HG03108 (cell line): Measurements from ENCODE around the gene CYLD.

Source experiments
- ATAC-seq: cut with Tn5 transposase; IDR thresholded peaks from one replicate; pipeline ENCODE4 v1.9.1; 2021; ENCODE audit warnings: moderate library complexity; ENCODE audit not compliant: unreplicated experiment

CYLD gene

GRCh38 chr16:50776037-50776436, 34.2 kb downstream of the CYLD start:
- no peak for ATAC-seq

DNA sequence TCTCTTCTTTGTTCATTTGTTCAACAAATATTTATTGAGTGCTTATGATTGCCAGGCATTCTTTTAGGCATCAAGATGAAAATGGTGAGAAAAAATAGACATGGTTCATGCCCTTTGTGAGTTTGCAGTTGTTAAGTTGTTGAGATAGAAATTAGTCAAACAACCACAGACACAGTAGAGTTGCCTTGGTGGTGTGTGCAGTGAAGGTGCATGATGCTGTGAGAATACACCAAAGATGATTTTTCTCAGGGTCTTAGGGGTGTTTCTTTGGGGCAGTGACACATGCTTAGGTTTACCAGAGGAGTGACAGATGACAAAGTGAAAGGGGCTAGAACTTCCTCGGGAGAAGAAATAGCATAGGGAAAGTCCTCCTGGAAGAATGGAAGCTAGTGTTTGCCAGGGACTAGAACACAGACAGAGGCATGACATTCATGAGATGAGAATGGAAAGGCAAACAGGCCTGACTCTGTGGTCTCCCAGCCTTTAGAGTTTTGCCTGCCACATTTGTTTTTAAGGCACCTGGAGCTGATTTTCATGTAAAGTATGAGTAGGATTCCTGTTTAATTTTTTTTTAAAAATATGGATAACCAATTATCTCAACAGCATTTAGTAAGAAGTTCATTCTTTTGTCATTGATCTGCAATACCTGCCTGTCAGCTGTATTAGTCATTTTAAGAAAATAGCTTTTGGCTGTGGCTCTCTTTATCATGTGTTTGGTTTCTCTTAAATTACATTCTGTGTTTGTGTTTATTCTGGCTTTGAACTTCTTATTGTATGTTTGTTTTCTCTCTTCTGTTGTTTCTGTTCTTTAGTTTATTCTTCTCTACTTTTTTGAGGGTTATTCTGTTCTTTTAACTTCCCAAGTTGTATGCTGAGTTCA, 36.6 kb downstream of the CYLD start:
- ATAC-seq = no peak

DNA sequence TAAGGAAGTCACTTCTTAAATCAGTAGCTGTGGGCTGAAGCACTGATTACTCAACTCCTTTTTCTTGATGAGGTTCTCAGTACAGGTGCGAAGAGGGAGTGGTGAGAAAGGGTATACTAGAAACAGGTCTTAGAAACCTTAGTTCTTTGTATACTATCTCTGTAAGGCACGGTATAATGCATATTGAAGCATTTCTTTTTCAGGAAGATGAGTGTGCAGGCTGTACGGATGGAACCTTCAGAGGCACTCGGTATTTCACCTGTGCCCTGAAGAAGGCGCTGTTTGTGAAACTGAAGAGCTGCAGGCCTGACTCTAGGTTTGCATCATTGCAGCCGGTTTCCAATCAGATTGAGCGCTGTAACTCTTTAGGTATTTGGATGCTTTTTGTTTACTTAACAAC, 39.2 kb downstream of the CYLD start:
- no peak for ATAC-seq

- no peak for ATAC-seq
These were observed 39.6 kb downstream of the CYLD start for GRCh38 chr16:50781518-50781917.

DNA sequence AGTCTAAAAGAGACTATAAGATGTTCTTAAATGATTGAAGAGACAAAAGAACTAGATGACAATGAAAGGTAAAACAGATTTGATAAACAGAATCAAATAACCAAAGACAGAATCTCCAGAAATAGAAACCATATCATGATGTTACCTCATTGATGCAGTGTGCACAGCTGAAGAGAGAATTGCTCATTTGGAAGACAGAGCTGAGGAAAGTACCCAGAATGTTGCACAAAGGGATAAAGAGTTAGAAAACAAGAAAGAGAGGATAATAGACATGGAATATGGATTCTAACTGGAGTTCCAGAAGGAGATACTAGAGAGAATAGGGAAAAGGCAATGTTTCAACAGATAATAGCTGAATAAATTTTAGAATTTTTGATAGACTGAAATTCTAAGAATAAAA, 47.9 kb downstream of the CYLD start:
- ATAC-seq = no peak

DNA sequence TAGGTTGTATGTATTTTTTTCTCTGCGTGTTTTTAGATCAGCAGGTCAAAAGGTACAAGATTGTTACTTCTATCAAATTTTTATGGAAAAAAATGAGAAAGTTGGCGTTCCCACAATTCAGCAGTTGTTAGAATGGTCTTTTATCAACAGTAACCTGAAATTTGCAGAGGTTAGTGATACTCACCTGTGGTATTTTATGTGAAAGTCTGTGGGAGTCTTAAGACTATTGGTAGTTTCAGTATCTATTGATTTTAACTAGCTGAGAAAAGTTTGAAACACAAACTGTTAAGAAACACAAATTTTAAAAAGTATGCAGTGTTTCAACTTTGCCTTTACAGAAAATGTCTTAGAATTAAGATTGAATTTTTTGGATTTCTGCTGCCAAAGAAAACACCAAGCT, 49.6 kb downstream of the CYLD start:
- ATAC-seq = no peak

- no peak for ATAC-seq
These were observed 54.9 kb downstream of the CYLD start for GRCh38 chr16:50796829-50797228.

DNA sequence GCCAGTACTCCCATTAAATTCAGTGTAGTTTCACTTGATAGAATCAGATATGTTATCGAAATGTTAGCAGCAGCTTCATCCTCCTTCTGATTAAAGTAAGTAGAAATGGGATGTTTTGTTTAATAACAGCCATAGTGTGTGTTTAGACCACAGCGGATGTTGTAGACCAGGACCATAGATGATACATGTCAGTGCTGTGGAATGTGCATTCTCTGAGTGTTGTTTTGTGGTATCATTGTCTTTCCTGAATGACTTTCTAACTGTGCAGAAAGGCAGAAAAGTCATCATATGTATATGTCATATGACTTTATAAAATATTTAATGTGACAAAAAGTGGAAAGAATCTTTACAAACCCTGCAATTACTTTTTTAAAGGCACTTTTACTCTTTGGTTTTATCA, 55.6 kb downstream of the CYLD start:
- ATAC-seq = no peak

- ATAC-seq = no peak
These were observed 58.2 kb downstream of the CYLD start for GRCh38 chr16:50800074-50800473.

GRCh38 chr16:50801036-50801435, 59.1 kb downstream of the CYLD start:
- ATAC-seq = no peak

DNA sequence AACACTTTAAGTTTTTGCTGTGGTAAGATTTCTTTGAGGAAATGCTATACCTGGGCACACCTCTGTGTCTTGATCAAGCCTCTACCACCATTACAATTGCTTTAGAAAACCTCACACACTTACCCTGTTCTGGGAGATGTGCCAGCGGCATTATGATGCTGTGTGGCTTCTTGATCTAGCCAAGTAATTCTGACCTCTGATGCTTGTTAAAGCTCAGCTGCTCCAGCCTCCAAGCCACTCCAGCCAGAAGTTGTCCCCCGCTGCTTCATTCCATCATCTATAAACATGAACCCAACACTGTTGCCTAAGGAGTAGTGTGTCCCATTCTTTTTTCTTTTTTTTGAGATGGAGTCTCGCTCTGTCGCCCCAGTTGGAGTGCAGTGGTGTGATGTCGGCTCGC, 60.1 kb downstream of the CYLD start:
- no peak for ATAC-seq

- ATAC-seq = no peak
These were observed 61.1 kb downstream of the CYLD start for GRCh38 chr16:50802961-50803360.

DNA sequence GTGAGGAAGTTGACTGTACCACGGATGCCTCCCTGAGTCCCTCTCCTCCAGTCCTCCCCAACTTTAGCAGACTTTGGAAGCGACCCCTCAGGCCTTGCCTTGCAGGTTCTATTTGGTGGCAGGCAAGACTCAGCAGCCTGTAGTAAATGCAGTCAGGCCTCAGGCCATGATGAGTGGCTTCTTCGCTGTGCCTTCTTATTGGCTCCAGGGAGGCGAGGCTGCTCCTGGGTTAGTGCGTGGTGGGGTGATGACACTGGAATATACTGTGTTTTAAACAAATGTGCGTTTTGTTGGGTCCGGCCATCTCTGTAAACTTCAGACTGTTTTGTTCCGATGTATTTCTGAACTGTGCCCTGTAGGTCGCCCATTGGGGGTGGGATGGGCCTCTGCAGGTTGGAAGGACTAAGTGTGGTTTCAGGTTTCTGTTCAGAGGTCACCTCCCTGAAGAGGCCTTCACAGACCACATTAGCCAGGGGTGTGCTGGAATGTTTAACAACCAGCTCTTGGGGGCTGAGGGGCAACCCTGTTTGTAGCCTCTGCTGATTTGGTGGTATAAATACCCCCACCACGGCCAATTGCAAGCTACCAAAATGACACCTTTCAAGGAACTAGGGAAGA, 62.5 kb downstream of the CYLD start:
- ATAC-seq = no peak

DNA sequence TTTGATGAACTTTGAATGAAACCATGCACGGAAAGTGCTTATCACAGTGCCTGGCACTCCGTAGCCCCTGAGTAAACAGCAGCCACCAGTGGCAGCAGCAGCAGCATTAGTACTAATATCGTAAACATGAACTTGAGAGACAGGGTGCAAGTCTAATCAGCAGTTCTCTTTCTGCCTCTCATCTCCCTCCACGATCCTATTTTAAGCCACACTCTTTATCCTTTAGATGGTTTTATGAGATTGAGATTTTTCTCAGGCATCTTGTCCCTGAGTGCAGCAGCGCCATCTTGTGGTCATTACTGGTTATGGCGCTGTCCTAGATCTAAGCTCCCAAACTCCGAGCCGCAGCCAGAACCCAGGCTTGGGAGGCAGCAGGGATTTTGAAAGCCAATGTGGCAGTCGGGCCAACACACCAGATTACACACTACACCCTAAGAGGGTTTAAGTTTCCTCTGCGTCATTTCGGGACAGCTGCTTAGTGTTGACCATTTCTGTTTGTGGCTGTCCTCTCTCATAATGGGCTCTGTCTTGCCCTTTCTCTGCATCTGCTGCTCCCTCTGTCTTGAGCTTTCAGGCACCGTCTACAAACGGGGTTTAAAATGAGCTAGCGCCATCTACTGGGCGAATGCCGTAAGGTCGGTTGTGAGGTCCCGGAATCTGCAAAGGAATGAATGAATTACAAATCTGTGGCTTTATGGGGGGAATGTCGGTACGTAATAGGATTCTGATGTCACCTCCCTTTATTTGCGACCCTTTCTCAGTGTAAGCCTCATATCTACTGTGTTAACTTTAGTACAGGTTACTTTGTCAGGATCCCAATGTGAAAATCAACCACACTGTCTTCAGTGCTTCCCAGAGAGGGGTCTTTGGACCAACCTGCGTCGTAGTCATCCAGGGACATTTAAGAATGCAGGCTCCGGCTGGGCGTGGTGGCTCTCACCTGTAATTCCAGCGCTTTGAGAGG, 64.5 kb downstream of the CYLD start:
- ATAC-seq = peak; percentile 86

DNA sequence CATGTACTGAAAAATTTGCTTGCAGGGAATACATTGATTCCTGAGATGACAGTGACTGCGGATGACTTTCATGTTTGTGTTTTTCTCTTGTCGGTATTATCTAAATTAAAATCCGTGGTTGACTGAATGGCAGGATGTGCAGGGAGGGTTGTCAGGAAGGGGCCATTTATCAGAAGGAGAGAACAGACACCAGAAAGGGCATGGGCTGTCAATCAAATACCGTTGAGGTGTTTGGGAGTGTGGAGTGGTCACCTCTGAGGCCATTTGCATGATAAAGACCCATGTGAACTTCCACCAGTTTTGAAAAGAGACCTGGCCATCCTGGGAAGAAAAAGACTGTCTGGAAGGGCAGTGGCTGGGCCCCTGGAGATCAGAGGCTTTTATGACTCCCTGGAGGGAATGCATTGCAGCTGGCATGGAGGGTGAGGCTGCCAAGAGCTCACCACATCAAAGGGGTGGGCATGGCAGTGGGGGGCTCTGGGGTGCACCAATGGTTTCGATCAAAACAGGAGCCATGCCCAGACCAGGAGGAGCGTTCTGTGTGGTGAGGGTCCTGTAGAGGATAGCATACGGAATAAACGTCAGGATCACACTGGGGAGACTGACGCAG, 67.1 kb downstream of the CYLD start:
- no peak for ATAC-seq

GRCh38 chr16:50809561-50809960, 67.7 kb downstream of the CYLD start:
- peak; percentile 53 for ATAC-seq

DNA sequence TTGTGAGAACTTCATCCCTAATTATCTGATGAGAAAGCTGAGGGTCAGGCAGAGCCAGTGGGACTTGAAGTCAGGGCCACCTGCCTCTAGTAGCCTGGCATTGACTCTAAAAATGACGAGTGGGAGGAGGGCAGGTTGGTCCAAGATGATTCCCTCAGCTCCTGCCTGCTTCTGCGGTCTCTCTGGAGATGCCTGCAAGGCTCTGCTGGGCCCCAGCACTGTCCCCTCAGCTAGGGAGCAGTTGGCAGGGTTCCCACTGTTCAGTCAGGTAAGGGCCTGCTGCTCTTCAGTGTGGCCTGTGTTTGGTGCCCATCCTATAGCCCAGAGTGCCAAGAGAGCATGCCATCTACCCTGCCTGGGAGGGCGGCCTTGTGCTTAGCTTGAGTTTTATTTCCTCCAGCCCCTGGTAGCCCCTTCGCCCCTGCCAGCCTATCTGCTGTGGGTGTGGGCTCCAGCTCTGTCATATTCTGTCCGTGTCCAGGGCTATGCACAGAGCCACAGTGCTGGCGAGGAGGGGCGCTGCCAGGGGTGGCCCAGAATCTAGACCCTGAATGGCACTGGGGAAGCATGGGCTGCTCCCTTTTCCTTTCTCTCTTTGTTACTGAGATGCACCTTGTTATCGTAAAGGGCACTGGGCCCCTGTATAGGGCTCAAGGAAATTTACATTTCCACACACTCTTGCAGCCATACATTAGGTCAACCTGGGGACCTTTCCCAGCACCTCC, 68.5 kb downstream of the CYLD start:
- ATAC-seq = no peak

DNA sequence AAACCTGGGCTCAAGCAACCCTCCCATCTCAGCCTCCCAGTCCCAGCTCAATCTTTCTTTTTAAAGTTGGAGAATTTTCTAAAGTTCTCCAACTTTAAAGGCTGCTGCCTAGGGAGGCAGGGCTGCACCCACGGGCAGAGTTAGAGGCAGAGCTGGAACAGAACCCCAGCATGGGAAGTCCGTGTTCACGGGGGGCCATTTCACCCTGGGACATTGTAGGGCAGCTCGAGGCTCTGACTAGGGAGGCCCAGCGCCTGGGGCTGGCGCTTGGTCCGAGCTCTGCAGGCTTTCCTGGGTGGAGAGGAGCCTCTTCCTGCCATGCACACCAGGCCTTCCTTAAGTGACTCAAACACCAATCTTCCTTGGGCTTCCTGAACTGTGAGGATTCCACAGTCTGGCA, 70.2 kb downstream of the CYLD start:
- no peak for ATAC-seq

- ATAC-seq = no peak
These were observed 71.1 kb downstream of the CYLD start for GRCh38 chr16:50812876-50813466.

DNA sequence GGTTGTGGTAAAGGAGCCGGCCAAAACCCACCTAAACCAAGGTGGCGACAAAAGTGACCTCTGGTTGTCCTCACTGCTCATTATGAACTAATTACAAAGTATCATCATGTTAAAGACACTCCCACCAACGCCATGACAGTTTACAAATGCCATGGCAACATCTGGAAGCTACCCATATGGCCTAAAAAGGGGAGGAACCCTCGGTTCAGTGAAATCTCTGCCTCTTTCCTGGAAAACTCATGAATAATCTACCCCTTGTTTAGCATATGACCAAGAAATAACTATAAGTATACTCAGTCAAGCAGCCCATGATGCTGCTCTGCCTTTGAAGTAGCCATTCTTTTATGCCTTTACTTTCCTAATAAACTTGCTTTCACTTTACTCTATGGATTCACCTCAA, 72.2 kb downstream of the CYLD start:
- no peak for ATAC-seq
